GM12892 (cell line): Measurements from ENCODE around the gene ARHGAP24.

Source experiments
- POLR2A ChIP-seq: IDR thresholded peaks from 2 replicates; pipeline ENCODE4 v1.6.1; 2011; ENCODE audit warnings: low read depth, low read length, control low read depth
- POLR2AphosphoS5 ChIP-seq: IDR thresholded peaks from 2 replicates; pipeline ENCODE4 v1.6.1; 2011; ENCODE audit warnings: low read depth, low read length, control low read depth

DNA sequence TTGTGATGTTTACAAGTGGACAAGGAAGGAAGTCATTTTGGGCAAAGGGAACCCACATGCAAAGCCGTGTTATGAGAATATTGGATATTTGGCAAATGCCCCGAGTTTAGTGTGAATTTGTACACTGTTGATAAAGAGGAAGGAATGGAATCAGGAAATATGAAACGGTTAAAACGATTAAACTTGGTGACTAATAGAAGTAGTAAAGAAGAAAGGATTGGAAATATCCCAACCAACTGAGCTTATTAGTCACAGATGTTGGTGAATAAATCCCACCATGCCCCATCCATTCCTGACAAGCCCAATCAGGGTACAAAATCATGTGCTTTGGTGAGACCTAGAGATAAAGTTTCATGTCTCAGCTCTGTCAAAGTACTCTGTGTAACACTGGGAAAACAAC is 22.0 kb downstream of the ARHGAP24 start:
- TF ChIP-seq POLR2A (no peak), POLR2AphosphoS5 (no peak)
